GM19240 (cell line): Measurements from ENCODE around the gene CAT.
A peak's percentile ranks its signal among the peaks of the same experiment; 100 is the strongest.

Source experiments
- DNase-seq: peaks from one replicate; pipeline ENCODE4 v3.0.0; 2011; ENCODE audit warnings: low spot score; ENCODE audit not compliant: insufficient read length

Gene CAT

DNA sequence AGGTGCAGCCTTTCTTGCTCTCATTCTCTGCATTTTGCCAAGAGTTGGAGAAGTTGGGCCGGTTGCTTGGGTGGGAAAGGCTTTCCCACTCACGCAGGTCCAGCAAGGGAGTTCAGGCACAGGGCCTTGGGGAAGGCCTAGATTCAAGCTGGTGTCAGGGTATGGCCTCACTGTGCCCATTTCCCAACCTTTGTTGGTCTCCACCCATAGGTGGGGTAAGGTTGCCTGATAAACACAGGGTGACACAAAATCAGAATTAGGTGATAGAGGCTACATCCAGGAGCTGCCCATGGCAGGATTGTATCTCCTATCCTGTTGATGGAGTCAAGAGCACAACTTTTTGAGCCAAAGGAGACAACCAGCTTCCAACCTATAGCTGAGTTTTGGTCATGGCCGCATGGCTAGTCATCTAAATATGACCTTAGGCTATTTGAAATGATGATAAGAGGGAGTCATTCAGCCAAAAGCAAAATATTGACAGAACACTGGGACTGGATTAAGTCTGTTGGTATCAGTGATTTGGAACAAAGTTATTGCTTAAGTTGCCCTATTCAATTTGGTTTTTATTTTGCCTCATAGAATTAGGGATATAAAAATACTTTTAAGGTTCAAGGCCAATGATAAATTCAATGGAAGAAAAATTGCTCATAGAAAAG lies 20.9 kb downstream of the CAT start:
- DNase-seq: no peak

DNA sequence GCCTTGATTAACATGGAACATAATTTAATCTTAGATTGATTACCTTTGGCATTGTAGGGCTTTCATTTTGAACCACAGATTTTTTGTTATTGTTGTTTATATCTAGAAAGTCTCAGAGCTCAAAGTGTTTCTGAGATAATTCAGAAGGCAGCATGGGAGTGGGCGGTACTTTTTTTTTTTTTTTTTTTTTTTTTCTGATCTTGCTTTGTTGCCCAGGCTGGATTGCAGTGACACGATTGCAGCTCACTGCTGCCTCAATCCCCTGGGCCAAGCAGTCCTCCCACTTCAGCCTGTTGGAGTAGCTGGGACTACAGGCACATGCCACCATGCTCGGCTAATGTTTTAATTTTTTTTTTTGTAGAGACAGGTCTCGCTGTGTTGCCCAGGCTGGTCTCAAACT lies 21.5 kb downstream of the CAT start:
- no peak for DNase-seq

DNA sequence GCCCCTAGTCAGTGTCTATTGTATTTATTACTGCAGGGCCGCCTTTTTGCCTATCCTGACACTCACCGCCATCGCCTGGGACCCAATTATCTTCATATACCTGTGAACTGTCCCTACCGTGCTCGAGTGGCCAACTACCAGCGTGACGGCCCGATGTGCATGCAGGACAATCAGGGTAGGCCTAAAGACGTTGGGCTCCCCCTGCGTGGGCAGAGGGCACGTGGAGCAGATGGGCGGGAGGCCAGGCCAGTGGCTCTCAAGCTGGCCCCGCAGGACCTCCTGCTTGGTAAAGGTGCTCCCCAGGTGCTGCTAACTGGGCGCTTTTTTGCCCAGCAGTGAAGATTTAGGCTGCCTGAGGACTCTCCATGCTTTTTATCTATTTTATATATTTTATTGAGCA lies 22.5 kb downstream of the CAT start:
- no peak for DNase-seq

DNA sequence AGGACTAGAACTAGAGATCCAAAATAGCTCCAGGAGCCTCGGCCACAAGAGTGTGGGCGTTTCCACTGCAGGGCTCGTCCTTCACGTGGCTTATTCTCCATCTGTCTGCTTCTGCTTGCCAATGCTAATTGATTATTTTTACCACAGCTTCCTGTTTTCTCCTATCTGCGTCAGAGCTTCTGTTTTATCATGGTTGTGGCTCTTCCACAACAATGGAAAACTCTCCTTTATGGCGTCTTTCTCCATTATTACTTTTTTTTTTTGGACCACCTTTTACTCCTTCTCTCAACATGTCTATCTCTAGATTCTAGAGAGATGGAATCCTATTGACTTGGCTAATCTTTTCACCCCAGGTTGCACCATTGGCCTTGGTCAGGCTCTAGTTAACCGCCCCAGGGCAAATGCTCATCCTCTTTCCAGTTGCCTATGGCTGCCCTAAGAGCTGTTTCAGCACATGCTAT lies 25.9 kb downstream of the CAT start:
- DNase-seq: no peak

GRCh38 chr11:34466802-34467488 lies 28.2 kb downstream of the CAT start:
- DNase-seq: no peak

DNA sequence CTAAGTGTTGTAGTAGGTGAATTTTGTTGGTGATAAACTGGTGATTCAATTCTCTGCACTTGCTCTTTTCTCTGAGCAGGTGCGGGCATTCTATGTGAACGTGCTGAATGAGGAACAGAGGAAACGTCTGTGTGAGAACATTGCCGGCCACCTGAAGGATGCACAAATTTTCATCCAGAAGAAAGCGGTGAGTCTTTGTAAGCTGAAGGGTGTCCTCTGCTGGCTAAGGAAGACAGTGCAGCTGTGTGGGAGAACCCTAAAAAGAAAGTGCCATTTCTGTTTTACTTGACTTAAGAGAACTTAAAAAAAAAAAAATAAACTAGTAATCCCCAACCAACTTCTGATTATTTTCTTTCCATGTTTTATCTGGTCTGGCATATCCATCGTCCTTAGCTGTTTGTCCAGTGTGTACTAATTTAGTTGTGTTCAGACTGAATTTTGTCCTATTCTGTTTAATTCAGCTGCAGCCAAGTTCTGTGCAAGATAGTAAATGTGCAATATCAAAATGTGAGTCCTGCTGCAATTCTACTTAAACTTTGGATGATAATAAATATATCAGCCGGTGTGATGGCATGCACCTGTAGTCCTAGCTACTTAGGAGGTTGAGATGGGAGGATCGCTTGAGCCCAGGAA lies 29.6 kb downstream of the CAT start:
- no peak for DNase-seq

DNA sequence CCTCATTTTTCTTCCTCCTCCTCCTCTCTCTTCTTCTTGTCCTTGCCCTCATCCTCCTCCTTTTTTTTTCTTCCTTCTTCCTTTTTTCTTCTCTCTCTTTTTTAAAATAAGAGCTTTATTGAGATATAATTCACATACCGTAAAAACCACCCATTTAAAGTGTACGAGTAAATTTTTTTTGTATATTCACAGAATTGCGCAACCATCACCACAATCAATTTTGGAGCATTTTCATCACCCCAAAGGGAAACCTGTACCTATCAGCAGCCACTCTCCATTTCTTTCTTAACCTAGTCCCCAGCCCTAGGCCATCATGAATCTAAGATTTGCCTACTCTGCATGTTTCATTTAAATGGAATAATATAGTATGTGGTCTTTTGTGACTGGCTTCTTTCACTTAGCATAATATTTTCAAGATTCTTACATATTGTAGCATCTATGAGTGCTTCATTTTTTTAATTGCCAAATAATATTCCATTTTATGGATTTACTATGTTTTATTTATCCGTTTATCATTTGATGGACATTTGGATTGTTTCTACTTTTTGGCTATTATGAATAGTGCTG lies 35.0 kb downstream of the CAT start:
- no peak for DNase-seq

DNA sequence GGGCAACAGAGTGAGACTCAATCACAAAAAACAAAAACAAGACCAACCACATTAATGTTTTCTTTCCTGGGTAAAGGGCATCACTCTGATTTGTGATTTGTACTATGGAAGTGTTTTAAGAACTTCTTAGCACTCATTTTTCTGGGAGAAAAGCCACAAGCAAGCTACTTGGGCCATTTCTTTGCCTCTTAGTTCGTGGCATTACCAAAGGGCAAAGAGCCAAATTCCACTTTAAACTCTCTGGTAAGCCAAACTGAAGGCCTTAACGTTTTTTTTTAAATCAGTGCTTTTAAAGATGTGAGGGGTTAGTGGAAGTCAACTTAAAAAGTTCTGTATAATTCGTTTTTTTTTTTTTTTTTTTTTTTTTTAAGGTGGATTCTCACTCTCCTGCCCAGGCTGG lies 36.9 kb downstream of the CAT start:
- no peak for DNase-seq

- DNase-seq: no peak
Measured at GRCh38 chr11:34476849-34477248, 38.1 kb downstream of the CAT start.

DNA sequence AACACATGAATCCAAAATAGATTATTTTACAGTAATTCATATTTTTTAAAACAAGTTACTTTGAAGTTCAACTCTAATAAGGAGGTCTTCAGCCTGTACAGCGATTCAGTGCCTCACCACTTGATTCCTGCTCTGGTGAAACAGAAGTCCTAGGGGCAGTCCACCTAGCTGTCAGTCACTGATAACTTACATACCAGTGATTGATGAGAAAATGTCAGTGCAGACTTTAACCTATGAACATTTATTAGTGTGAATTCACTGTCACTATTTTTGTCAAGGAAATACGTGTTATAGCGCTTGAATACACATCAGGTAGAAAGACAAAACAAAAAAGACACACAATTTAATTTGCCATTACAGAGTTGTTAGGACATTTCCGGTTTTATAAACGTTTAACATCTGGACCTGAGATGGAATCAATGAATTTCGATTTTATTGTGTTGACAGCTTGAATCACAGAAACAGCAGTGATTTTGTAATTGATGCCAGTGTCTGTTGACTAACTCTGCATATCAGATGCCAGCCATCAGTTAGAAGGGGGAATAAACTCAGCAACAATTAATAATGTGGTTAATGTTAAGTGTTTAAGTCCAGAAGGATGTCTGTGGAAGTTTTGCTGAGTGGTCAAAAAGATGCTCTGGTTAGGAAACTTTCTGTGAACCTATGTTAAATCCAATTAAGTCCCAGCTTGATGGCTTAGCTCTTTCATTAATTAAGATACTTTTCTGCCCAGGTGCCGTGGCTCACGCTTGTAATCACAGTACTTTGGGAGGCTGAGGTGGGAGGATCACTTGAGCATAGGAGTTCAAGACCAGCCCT lies 40.3 kb downstream of the CAT start:
- no peak for DNase-seq

DNA sequence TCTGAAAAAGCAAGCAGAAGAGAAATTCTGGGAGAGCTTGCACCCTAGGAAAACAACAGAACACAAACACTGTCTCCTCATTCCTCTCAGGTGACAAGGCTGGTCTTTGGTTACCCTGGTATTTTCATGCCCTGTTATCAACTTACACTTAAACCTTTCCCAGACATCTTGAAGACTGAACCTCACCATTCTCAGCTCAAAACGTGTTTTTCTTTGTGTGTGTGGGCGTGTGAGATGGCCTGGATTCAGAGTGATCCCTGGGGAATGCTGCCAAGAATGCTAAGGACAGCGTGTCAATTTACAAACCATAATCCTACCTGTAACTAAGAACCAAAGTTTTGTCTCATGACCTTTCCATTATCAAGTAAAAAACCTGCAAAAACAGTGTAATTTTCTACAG lies 41.6 kb downstream of the CAT start:
- DNase-seq: no peak

DNA sequence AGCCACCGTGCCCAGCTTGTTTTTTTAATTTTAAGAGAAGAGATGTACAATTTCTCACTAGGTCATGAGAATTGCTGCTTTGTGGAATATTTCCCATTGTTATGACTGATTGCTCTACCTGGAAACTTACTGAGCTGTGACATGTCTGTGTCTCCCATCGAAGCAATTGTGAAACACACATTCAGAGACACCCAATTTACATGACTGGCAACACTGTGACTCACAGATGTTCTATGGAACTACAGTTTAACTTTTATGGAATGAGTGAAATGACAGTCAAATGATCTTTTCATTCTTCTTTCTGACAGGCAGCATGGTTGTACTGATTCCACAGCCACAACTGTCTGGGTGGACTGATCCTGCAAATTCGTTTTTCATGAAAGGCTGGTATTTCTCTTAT lies 42.6 kb downstream of the CAT start:
- DNase-seq: no peak

DNA sequence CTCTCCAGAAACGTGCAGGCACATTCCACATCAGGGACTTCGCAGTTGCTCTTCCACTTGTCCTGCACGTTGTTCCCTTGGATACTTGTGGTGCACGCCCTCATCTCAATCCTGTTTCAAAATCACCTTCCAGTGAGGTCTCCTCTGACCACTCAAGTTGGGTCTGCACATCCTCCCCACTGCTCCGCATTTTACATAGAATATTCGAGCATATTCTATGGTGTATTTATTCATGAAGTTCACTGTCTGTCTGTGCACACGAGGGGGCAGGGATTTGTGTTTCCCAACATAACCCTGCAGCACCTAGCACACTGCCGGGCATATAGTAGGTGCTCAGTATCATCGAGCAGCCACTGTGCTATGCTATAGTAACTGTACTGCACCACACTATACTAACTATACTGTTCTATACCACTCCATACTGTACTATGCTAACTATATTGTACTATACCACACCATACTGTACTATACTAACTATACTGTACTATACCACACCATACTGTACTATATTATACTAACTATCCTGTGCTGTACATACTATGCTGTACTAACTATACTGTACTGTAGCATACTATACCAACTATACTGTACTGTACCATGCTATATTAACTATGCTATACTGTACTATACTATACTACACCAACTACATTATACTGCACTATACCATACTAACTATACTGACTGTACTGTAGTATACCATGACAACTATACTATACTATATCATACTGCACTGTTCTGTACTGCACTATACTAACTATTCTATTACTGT lies 44.6 kb downstream of the CAT start:
- no peak for DNase-seq

- DNase-seq: no peak
Measured at GRCh38 chr11:34487430-34487829, 48.7 kb downstream of the CAT start.

GRCh38 chr11:34488855-34489557 lies 50.3 kb downstream of the CAT start:
- DNase-seq: no peak

DNA sequence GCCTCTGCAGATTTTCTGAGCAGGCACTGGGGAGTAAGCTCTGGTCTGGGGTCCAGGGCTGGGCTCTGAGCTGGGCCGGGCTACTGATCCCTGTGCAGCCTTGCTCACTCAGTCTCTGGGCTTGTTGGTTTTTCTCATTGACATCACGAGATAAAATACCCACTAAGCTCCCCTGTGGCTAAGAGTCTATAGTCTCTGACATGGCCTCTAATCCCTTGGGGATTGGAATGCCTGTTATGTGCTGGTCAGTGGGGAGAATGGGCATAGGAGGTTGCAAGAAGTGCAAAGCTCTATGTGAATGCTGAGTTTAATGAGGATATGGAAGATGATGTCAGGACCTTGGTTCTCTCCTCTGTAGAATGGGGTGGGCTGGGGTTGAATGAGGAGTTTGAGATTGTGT lies 51.6 kb downstream of the CAT start:
- DNase-seq: no peak

DNA sequence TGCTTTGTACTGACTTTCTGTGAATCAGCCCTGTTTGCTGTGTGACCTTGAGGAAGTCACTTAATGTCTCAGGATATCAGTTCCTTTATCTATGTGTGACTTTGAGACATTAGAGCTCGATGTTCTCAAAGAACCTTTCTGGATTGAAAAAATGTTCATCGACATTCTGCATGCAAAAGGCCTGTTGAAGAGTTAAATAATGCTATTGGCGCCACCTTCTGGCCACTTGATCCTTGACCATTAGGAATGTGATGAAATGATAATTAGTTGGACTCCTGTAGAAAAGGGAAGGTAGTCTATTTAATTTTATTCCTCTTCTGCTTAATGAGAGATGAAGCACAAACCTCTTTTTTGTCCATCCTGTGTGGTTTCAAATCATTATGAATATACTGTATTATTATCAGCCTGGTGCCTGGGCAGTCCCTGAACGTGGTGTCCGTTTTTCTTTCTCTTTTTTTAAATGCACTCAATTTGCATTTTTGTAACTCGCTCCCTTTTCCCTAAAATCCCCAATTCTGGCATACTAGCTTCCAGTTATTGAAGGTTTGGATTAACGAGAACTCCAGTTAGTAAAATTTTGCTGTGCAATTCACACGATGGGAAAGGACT lies 54.2 kb downstream of the CAT start:
- peak; percentile 43 for DNase-seq

GRCh38 chr11:34493468-34493867 lies 54.7 kb downstream of the CAT start:
- no peak for DNase-seq

DNA sequence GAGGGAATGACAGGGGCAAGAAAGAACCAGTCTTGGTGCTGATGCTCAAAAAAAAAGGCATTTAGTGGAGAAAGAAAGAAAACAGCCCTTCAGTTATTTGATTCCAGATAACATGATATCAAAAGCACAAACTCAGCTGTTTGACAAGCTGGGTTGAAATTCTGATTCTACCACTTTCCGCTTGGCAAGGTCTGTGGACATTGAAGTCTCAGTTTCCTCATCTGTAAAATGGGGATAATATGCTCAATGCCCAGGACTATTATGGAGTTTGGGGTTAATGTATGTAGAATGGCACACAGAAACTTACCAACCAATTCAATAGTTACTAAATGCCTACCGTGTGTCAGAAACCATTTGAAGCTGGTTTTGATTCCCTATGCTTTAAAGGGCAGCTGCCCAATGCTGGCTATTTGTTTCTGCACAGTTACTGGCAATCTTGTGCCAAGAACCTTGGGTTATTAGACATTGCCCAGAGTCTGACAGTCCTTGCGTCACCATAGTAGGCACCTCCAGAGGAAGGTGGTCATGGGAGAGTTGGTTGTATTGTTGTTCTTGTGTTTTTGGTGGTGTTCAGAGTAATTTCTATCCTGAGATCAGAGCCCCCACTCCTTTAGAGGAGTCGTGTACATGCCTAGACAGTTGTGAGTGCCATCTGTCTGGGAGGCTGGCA lies 55.3 kb downstream of the CAT start:
- DNase-seq: no peak
